Esophagus muscularis mucosa (tissue), 4 donors: ENCODE data around the gene TM4SF18. TPM values are rescaled to one million over a fixed set of nuclear protein-coding genes. Genes with fewer than 3 reads are reported as not detected.

ENCODE experiments used
- DNase-seq: peaks from one replicate; pipeline ENCODE4 v3.0.0-alpha.2; 2017; ENCODE audit errors: extremely low spot score
- H3K27ac ChIP-seq, 4 donors: fragments of 200-600 bp; sonication (generic); replicated peaks in 1 of 4; 1 replicate in 3 of 4; 2 replicates in 1 of 4; pipeline ENCODE4 v1.5.1; 2016 to 2019; ENCODE audit warnings: mild to moderate bottlenecking in 1 of 4
- H3K27me3 ChIP-seq, 4 donors: fragments of 200-600 bp; sonication (generic); one replicate each; pipeline versions ENCODE4 v1.5.1 to v1.6.0; 2016 to 2019
- H3K36me3 ChIP-seq, 4 donors: fragments of 200-600 bp; sonication (generic); one replicate each; pipeline ENCODE4 v1.5.1; 2016 to 2019
- H3K4me1 ChIP-seq, 4 donors: fragments of 200-600 bp; sonication (generic); one replicate each; pipeline ENCODE4 v1.5.1; 2016 to 2019
- H3K4me3 ChIP-seq, 4 donors: fragments of 200-600 bp; sonication (generic); 1 replicate in 2 of 4; 2 replicates in 2 of 4; pipeline ENCODE4 v1.5.1; 2016 to 2019; ENCODE audit warnings: mild to moderate bottlenecking in 4 of 4, moderate library complexity in 1 of 4
- H3K9me3 ChIP-seq, 4 donors: fragments of 200-600 bp; sonication (generic); 1 replicate in 3 of 4; 2 replicates in 1 of 4; pipeline ENCODE4 v1.5.1; 2016 to 2019
- EP300 ChIP-seq: sonication (generic); formaldehyde crosslinking; IDR thresholded peaks from one replicate; pipeline ENCODE4 v1.6.1; 2017; ENCODE audit warnings: antibody characterized with exemption
- POLR2A ChIP-seq: fragments of 450-650 bp; IDR thresholded peaks from one replicate; pipeline ENCODE4 v1.6.1; 2017; ENCODE audit warnings: antibody characterized with exemption, moderate library complexity, mild to moderate bottlenecking, low read depth
- POLR2AphosphoS5 ChIP-seq, 2 donors: sonication (generic); formaldehyde crosslinking; IDR thresholded peaks; one replicate each; pipeline ENCODE4 v1.6.1; 2017; ENCODE audit warnings: antibody characterized with exemption in 2 of 2
- WGBS: methylation state at CpG from one replicate; pipeline ENCODE4 v1.1.5; 2018; 5-methylcytosine and 5-hydroxymethylcytosine counted together
- intact Hi-C: fragments of 100-400 bp; cut with DNase I; formaldehyde crosslinking; loops from one replicate; pipeline ENCODE4 v1.15.1; 2023
- total RNA-seq, 4 donors: library from RNA; depleted of rRNA; stranded (reverse); fragments of >200 nt; gene quantifications; one replicate each; pipeline versions ENCODE4 v1.1.0 to v1.2.1, GENCODE V29; 2016
- TF ChIP-seq, protein P1 (sequence below), 3 experiments: fragments of 200-600 bp in 2 of 3; fragments of 450-650 bp in 1 of 3; sonication (generic) in 2 of 3; IDR thresholded peaks; one replicate each; pipeline ENCODE4 v1.5.1; 2017 to 2019; ENCODE audit warnings: antibody characterized with exemption in 3 of 3, mild to moderate bottlenecking in 2 of 3, moderate library complexity in 1 of 3

The TM4SF18 gene
- total RNA-seq, 4 donors from 2014 or later = 0.83 to 10.6 (median 6.5) TPM

DNA sequence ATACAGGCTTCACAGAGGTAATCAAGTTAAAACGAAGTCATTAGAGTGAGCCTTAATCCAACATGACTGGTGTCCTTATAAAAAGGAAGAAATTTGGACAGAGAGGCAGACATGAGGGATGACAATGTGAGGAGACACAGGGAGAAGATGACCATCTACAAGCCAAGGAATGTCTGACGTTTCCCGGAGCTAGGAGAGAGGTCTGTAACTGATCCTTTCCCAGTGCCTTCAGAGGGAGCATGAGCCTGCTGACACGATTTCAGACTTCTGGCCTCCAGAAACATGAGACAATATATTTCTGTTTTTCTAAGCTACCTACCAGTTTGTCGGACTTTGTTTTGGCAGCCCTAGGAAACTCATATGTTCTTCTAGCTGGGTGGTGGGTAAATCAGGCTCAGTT, 28.9 kb upstream of the TM4SF18 start:
- Histone ChIP-seq H3K27ac (no peak overlapping the region), H3K4me3 (no peak overlapping the region), H3K4me1 (peaks cover 0 to 7% (median 3%) of the 10 kb centered on the region in 4 donors), H3K36me3 (no peaks in the 10 kb centered on the region), H3K27me3 (no peaks in the 10 kb centered on the region), H3K9me3 (no peaks in the 10 kb centered on the region)
- TF ChIP-seq POLR2AphosphoS5 (IDR thresholded peaks at IDR 0.05) = no peak
- TF ChIP-seq, protein P1, sequence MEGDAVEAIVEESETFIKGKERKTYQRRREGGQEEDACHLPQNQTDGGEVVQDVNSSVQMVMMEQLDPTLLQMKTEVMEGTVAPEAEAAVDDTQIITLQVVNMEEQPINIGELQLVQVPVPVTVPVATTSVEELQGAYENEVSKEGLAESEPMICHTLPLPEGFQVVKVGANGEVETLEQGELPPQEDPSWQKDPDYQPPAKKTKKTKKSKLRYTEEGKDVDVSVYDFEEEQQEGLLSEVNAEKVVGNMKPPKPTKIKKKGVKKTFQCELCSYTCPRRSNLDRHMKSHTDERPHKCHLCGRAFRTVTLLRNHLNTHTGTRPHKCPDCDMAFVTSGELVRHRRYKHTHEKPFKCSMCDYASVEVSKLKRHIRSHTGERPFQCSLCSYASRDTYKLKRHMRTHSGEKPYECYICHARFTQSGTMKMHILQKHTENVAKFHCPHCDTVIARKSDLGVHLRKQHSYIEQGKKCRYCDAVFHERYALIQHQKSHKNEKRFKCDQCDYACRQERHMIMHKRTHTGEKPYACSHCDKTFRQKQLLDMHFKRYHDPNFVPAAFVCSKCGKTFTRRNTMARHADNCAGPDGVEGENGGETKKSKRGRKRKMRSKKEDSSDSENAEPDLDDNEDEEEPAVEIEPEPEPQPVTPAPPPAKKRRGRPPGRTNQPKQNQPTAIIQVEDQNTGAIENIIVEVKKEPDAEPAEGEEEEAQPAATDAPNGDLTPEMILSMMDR (IDR thresholded peaks at IDR 0.05) = no peak
- TF ChIP-seq EP300 = no peak
- no peak for TF ChIP-seq POLR2A
- 89% methylated on average over 5 of the region's 5 CpGs for WGBS
- DNase-seq = no peak
- intact Hi-C loops = no loop called here

DNA sequence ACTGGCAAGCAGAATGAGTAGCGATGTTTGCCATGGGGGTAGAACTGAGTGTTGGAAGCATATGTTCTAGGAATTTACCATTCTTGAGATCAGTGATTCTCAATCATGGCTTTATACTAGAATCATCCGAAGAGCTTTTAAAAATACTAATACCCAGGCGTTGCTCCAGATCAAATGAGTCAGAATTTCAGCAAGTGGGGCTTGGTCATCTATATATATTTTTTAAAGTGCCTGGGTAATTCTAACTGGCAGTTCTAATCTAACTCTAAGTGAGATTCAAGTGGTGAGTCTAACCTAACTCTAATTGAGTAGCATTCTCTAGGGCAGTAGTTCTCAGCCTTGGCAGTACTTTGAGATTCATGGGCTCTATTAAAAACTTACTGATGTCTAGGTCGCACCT, 23.2 kb upstream of the TM4SF18 start:
- Histone ChIP-seq H3K36me3 (no peaks in the 10 kb centered on the region), H3K27ac (no peak overlapping the region), H3K4me3 (no peak overlapping the region), H3K27me3 (no peaks in the 10 kb centered on the region), H3K4me1 (peaks cover 5 to 24% (median 11%) of the 10 kb centered on the region in 4 donors), H3K9me3 (no peaks in the 10 kb centered on the region)
- 75% methylated on average over 4 of the region's 4 CpGs for WGBS
- intact Hi-C loops = no loop called here
- no peak for DNase-seq
- TF ChIP-seq POLR2AphosphoS5 (IDR thresholded peaks at IDR 0.05) (no peak), POLR2A (no peak), EP300 (no peak)
- TF ChIP-seq, protein P1 (IDR thresholded peaks at IDR 0.05) = no peak

DNA sequence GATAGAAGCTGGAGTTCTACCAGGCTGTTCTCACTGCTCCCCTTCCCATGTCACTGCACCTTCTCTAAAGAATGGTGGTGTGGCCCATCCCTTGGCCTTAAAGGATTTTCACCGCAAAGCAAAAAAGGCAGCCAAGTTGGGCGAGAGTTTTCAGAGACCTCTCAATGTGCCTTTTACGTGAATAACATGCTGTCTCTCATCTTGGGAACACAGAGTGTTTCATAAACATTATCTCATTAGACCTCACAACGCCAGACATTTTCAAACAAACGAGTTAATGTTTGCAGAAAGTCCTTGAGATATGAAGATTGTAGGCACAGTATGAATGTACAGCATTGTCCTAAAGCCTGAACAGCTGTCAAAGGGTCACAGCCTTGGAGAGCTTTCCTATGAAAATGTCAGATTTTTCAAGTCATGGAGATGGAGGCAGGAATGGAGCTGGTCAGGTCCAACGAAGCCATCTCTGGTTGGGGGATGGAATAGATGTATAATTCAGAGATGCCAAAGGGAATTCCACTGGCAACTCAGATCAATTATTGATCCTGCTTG, 22.7 kb upstream of the TM4SF18 start:
- Histone ChIP-seq H3K27ac (peak overlapping the region in 1 of 4 donors; percentile 9), H3K9me3 (no peaks in the 10 kb centered on the region), H3K4me1 (peaks cover 5 to 24% (median 11%) of the 10 kb centered on the region in 4 donors), H3K36me3 (no peaks in the 10 kb centered on the region), H3K4me3 (no peak overlapping the region), H3K27me3 (no peaks in the 10 kb centered on the region)
- WGBS = 49% methylated on average over 6 of the region's 6 CpGs
- DNase-seq = no peak
- intact Hi-C loops = no loop called here
- TF ChIP-seq POLR2A = no peak
- TF ChIP-seq EP300 = no peak
- TF ChIP-seq, protein P1 (IDR thresholded peaks at IDR 0.05) = no peak
- TF ChIP-seq POLR2AphosphoS5 (IDR thresholded peaks at IDR 0.05) = no peak

DNA sequence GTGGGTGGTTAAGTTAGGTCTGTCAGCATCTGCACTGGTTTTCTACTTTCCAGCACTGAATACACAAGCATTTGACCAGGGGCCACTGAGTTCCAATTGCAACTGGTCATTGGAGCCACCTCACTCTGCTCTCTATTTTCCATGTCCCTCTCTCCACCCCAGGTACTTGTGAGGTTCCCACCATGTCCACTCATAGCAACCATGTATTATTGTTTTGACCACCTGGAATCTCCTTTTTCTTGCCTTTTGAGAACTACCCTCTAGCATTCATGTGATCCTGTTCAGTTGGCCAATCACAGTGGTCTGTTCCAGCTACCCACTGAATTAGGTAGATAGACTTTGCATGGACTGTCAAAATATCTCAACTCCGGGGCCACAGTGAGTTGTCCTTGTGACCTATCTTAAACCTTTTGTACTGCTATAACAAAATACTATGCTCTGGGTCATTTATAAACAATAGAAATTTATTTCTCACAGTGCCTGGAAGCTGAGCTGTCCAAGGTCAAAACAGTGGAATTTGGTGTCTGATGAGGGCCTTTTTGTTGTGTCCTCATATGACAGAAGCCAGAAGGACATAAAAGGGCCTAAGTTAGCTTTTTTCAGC, 20.2 kb upstream of the TM4SF18 start:
- Histone ChIP-seq H3K27me3 (no peaks in the 10 kb centered on the region), H3K27ac (no peak overlapping the region), H3K4me1 (peaks cover 5 to 24% (median 11%) of the 10 kb centered on the region in 4 donors), H3K4me3 (no peak overlapping the region), H3K9me3 (no peaks in the 10 kb centered on the region), H3K36me3 (no peaks in the 10 kb centered on the region)
- WGBS = 76% methylated on average over 1 of the region's 1 CpG
- intact Hi-C loops = loop anchor here (5.0 kb wide), 1 partner anchor 129 kb away; no protein-coding TSS in a partner anchor
- TF ChIP-seq POLR2AphosphoS5 (IDR thresholded peaks at IDR 0.05) (no peak), EP300 (no peak), POLR2A (no peak)
- TF ChIP-seq, protein P1 (IDR thresholded peaks at IDR 0.05) = no peak
- no peak for DNase-seq
